HG02870 (cell line): ENCODE measurements around the gene EIF4H.
"Not testable (repeated sequence)": the region's sequence is repeated elsewhere in the genome, so short reads cannot be mapped to it uniquely, and the experiment has no call there.

Source experiments
- ATAC-seq: cut with Tn5 transposase; IDR thresholded peaks from one replicate; pipeline ENCODE4 v1.9.1; 2021; ENCODE audit warnings: mild to moderate bottlenecking, moderate library complexity; ENCODE audit not compliant: unreplicated experiment

EIF4H gene

GRCh38 chr7:74197449-74198124 is 23.4 kb downstream of the EIF4H start:
- ATAC-seq: no peak

DNA sequence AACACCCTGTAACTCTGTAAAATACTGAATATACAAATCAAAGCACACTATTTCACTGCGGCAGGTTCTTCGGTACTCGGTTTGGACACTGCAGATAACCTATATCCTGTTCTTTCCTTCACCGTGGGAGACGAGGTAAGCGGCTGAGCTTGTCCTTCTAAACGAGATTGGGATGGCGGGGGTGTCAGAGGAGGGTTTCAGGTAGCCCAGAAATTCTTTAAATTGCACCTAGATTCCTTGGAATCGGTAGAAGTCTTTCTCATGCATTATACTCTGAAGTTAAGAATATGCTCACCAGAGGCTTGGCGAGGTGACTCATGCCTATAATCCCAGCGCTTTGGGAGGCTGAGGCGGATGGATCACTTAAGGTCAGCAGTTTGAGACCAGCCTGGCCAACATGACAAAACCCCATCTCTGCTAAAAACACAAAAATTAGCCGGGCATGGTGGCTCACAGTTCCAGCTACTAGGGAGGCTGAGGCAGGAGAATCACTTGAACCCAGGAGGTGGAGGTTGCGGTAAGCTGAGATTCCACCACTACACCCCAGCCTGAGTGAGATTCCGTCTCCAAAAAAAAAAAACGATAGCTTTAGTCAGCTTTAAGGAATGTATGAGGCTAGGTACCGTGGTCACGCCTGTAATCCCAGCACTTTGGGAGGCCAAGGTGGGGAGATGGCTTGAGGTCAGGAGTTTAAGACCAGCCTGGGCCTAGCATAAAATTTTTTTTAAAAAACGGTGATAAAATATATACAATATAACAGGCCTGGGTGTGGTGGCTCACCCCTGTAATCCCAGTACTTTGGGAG is 25.6 kb downstream of the EIF4H start:
- no peak for ATAC-seq

GRCh38 chr7:74202841-74203556 is 28.8 kb downstream of the EIF4H start:
- no peak for ATAC-seq

DNA sequence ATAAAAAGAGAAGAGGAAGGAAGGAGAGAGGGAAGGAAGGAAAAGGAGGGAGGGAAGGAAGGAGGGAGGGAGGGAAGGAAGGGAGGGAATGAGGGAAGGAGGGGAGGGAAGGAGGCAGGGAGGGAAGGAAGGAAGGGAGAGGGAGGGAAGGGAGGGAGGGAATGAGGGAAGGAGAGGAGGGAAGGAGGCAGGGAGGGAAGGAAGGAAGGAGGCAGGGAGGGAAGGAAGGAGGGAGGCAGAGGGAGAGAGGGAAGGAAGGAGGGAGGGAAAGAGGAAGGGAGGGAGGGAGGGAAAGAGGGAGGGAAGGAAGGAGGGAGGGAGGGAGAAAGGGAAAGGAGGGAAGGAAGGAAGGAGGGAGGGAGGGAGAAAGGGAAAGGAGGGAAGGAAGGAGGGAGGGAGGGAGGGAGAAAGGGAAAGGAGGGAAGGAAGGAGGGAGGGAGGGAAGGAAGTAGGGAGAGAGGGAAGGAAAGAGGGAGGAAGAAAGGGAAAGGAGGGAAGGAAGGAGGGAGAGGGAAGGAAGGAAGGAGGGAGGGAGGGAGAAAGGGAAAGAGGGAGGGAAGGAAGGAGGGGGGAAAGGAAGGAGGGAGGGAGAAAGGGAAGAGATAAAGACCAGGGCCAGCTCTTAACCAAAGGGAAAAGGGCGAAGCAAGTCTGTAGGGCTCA is 29.9 kb downstream of the EIF4H start:
- no peak for ATAC-seq

- ATAC-seq: not testable (repeated sequence)
Measured at GRCh38 chr7:74206052-74206451, 31.9 kb downstream of the EIF4H start.

- no peak for ATAC-seq
Measured at GRCh38 chr7:74206589-74207120, 32.5 kb downstream of the EIF4H start.

- ATAC-seq: no peak
Measured at GRCh38 chr7:74207586-74207985, 33.4 kb downstream of the EIF4H start.

- ATAC-seq: not testable (repeated sequence)
Measured at GRCh38 chr7:74208241-74208640, 34.1 kb downstream of the EIF4H start.

DNA sequence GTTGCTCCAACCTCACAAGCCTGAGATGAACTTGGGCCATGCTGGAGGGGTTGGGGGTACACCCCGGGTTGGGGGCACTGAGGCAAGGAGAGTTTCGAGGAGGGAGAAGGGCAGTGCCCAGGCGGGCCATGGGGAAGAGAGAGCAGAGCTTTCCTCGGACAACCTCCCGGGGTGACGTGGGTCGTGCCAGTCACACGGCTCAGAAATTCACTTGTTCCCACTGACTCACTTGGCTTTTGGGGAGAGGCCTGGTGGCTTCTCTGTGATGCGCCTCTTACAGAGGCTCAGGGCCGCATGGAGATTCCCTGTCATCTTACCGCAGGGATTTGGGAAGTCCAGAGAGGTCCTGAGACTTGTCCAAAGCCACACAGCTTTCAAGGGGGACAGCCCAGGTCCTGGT is 38.5 kb downstream of the EIF4H start:
- no peak for ATAC-seq

- ATAC-seq: no peak
Measured at GRCh38 chr7:74214816-74215630, 40.9 kb downstream of the EIF4H start.

DNA sequence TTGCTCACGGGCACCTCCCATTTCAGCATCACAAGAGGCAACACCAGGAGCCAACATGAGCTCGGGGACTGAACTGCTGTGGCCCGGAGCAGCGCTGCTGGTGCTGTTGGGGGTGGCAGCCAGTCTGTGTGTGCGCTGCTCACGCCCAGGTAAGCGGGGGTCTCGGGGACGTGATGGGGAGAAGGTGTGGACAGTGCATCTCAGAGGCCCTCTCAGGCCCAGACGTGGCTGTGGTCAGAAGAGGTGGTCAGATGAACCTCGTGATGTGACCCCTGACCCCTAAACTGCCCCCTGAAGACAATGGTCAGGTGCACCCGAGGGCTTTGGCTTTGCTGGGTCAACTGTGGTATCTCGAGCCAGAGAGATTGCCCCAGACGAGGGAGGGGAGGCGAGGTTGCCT is 41.8 kb downstream of the EIF4H start:
- ATAC-seq: no peak

DNA sequence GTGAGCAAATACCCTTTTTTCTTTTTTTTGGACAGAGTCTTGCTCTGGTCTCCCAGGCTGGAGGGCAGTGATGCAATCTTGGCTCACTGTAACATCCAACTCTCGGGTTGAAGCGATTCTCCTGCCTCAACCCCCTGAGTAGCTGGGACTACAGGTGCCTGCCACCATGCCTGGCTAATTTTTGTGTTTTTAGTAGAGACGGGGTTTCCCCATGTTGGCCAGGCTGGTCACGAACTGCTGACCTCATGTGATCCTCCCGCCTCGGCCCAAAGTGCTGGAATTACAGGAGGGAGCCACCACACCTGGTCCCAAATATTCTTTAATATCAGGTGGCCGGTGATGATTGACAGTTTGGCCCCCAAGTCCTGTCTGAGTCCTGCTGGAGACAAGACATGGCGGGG is 42.2 kb downstream of the EIF4H start:
- ATAC-seq: no peak

DNA sequence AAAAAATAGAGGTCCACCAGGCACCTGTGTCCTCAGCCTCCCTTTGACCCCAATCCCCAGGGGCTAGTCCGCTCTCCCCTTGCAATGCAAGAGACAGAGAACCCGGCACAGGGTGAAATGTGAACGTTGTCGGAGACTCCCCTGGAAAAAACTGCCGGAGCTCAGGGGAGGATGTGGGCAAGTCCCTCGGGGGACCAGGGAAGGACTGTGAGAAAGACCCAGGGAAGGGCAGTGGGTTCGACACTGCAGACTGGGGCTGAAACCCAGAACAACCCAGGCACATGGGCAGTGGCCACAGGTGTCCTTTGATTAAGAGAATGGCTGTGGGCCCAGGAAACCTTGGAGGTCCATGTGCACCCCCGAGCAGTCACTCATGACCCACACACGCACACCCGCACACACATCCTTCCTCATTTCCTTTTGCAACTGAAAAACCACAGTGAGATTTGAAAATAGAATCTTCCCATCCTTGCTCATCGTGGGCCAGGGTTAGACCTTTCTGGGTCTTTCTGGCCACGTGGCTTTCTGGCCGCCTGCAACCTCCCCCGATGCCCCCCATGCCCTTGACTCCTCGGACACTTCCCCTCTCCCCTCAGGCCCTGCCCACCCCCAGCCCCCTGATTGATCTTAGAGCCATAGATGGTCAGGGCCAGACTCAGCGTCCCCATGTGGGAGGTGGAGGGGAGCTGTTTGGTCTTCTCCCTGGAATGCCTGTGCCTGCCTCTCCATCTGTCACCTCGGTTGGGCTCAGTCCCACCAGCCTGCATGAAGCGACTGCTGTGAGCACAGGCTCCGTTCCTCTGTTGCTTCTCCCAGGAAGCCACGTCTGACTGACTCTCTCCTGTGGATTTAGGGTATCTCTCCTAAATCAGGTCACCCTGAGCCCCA is 43.5 kb downstream of the EIF4H start:
- ATAC-seq: peak; percentile 42

- no peak for ATAC-seq
Measured at GRCh38 chr7:74218343-74218698, 44.2 kb downstream of the EIF4H start.

GRCh38 chr7:74219416-74219815 is 45.3 kb downstream of the EIF4H start:
- ATAC-seq: no peak

GRCh38 chr7:74220229-74220628 is 46.1 kb downstream of the EIF4H start:
- ATAC-seq: no peak

DNA sequence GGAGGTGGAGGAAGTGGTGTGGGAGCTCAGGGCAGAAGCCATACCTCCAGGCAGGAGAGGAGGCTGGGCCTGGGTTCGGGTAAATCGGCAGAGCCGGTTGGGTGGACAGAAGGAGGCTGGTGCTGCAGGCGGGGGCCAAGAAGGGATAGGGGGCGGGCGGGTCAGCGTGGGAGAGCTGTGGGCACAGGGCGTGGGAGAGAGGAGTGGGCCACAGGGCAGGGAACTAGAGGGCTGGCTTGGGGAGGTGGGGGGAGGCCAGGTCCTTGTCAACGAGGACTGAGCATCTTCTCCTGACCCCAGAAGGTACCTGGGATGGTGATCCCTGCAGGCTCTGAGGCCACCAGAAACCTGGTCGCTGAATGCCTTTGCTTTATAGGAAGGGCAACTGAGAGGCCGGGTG is 47.6 kb downstream of the EIF4H start:
- ATAC-seq: no peak

- no peak for ATAC-seq
Measured at GRCh38 chr7:74222851-74223710, 48.9 kb downstream of the EIF4H start.
